Endodermal cell (in vitro differentiated cells): Measurements from ENCODE around the gene LRP5. TPM values are rescaled to one million over a fixed set of nuclear protein-coding genes. Genes with fewer than 3 reads are reported as not detected.

Experiments
- DNase-seq: peaks from one replicate; pipeline ENCODE4 v3.0.0-alpha.2; 2017
- H3K27ac ChIP-seq: 2 replicates; pipeline ENCODE4 v1.5.1; 2013; ENCODE audit warnings: mild to moderate bottlenecking, low read depth, low read length, moderate library complexity
- H3K27me3 ChIP-seq: 2 replicates; pipeline ENCODE4 v1.6.1; 2013; ENCODE audit warnings: mild to moderate bottlenecking, low read length, moderate library complexity; ENCODE audit not compliant: insufficient read depth, control insufficient read depth, poor library complexity, severe bottlenecking
- H3K36me3 ChIP-seq: 2 replicates; pipeline ENCODE4 v1.7.0; 2013; ENCODE audit warnings: mild to moderate bottlenecking, low read length, moderate library complexity; ENCODE audit not compliant: control insufficient read depth, insufficient read depth
- H3K4me1 ChIP-seq: one replicate; pipeline ENCODE4 v1.7.0; 2013; ENCODE audit warnings: low read length; ENCODE audit not compliant: control insufficient read depth, insufficient read depth
- H3K4me3 ChIP-seq: 2 replicates; pipeline ENCODE4 v1.5.1; 2013; ENCODE audit warnings: mild to moderate bottlenecking, low read length, moderate library complexity
- H3K9ac ChIP-seq: 2 replicates; pipeline ENCODE4 v1.6.1; 2013; ENCODE audit warnings: mild to moderate bottlenecking, low read length, moderate library complexity; ENCODE audit not compliant: poor library complexity, severe bottlenecking; ENCODE audit errors: extremely low read depth
- H3K9me3 ChIP-seq: 2 replicates; pipeline ENCODE4 v1.6.1; 2013; ENCODE audit warnings: mild to moderate bottlenecking, low read length, moderate library complexity; ENCODE audit not compliant: control insufficient read depth
- H3K27ac Mint-ChIP-seq: 2 replicates; pipeline ENCODE4 v1.8.0; 2020; ENCODE audit warnings: mixed read lengths
- H3K27me3 Mint-ChIP-seq: 2 replicates; pipeline ENCODE4 v1.8.0; 2021; ENCODE audit warnings: mild to moderate bottlenecking, mixed read lengths; ENCODE audit not compliant: insufficient read depth
- H3K36me3 Mint-ChIP-seq: 2 replicates; pipeline ENCODE4 v1.8.0; 2020; ENCODE audit warnings: low read depth, mixed read lengths
- H3K4me1 Mint-ChIP-seq: 2 replicates; pipeline ENCODE4 v1.8.0; 2020; ENCODE audit warnings: mixed read lengths
- H3K4me3 Mint-ChIP-seq: 2 replicates; pipeline ENCODE4 v1.8.0; 2020; ENCODE audit warnings: mild to moderate bottlenecking, moderate library complexity, mixed read lengths
- H3K9me3 Mint-ChIP-seq: 2 replicates; pipeline ENCODE4 v1.8.0; 2020; ENCODE audit warnings: mild to moderate bottlenecking, mixed read lengths
- WGBS, 2 experiments: methylation state at CpG; one replicate each; pipeline versions ENCODE4 v1.1.5 to v1.1.7; 2013; ENCODE audit warnings: missing lambda C conversion rate in 2 of 2, mixed read lengths in 1 of 2; ENCODE audit not compliant: insufficient coverage in 1 of 2, insufficient read length in 1 of 2; 5-methylcytosine and 5-hydroxymethylcytosine counted together
- long read RNA-seq, 4 experiments: library from polyadenylated mRNA in 2 of 4; library from RNA in 1 of 4; library from capped mRNA in 1 of 4; stranded (forward) in 3 of 4; unstranded in 1 of 4; transcript quantifications; one replicate each; pipeline ENCODE4 v2.0.0, GENCODE V29; 2020 to 2021; ENCODE audit warnings: inconsistent platforms in 1 of 4
- polyA plus RNA-seq, 2 experiments: library from polyadenylated mRNA; stranded (reverse); fragments of 50-300 nt; gene quantifications; one replicate each; pipeline ENCODE4 v1.2.3, GENCODE V29; 2013
- total RNA-seq, 2 donors: library from RNA; stranded (reverse); fragmentation: NEBNext Ultra II Directional in 1 of 2; extraction: Animal tissue kit (Norgen Biotek cat#: 25700) in 1 of 2; gene quantifications; 2 replicates in 1 of 2; 3 replicates in 1 of 2; pipeline ENCODE4 v1.2.1, GENCODE V29; 2021
- TF ChIP-seq, protein P1 (sequence below): fragments of 200-600 bp; sonication (generic); conservative IDR thresholded peaks from 2 replicates; pipeline ENCODE4 v1.5.0; 2021; ENCODE audit warnings: antibody characterized with exemption, mild to moderate bottlenecking

Gene LRP5
- total RNA-seq, result 10 to 100 TPM; 58.2 to 64.1 TPM
- polyA plus RNA-seq (2013, experiment 1 of 2), result 37.4 TPM
- polyA plus RNA-seq (2013, experiment 2 of 2), result 35.9 TPM
- long read RNA-seq, experiment 1, partial matches to known transcripts, result 15 of 25 reads
- long read RNA-seq, experiment 1, other reads (novel, unspliced or antisense), result 10 of 25 reads
- long read RNA-seq, experiment 2, full-length matches to known transcripts, result 31 of 61 reads
- long read RNA-seq, experiment 2, partial matches to known transcripts, result 17 of 61 reads
- long read RNA-seq, experiment 2, other reads (novel, unspliced or antisense), result 13 of 61 reads
- long read RNA-seq, experiment 3, full-length matches to known transcripts, result 2 of 12 reads
- long read RNA-seq, experiment 3, partial matches to known transcripts, result 6 of 12 reads
- long read RNA-seq, experiment 3, other reads (novel, unspliced or antisense), result 4 of 12 reads
- long read RNA-seq, experiment 4, result 0 reads

DNA sequence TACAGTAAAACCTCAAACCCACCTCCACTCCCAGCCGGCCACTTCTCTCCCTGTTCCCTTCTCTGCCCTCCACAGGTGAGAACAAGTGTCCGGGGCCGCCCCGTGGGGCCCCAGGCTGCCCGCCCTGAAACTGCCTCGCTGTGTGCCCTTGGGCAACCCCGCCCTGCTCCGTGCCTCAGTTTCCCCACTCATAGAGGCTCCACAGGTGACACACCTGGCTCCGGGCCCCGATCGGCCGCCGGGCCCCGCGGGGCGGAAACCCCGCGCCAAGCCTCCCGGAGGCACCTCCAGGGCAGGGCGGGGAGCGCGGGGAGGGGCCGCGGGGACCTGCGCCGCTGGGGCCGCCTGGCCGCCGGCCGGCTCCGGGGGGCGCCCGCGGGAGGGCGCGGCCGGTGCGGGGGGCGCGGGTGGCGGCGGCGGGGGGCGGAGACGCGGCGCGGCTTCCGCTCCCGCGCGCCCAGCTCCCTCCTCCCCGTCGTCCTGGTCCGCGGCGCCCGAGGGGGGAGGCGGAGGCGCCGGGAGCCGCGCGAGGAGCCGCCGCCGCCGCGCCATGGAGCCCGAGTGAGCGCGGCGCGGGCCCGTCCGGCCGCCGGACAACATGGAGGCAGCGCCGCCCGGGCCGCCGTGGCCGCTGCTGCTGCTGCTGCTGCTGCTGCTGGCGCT lies at the start of gene LRP5:
TSS of gene LRP5 (plus strand) at position 475 of the 663 bp plus-strand sequence. CDS start at position 599, 124 bp downstream.
- H3K27ac ChIP-seq, result peak within 1 kb of the TSS; percentile 36
- peak; percentile 58 for DNase-seq

DNA sequence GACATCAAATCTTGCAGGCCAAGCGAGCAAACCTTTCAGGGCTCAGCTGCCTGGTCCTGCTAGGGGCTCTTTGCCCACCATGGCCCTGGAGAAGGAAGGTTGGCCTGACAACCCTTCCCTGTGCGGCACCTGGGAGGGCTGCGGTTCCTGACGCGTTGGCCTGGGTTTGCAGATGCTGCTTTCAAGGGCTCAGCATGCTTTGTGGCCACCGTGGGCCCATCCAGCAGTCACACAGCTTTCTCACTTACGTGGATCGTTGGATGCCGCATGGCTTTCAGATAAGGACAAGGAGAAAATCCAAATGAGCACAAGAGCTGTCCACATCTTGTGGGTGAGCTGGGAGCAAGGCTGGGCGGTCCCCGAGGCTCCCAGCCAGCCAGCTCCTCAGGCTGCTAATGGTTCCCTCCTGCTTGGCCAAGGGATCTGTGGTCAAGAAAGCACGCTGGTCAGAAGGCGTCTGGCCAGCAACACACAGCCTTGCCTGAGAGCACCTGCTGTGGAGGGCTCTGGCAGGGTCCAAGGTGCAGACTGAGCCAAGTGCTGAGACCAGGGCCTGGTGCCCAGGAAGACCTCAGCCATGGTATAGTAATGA lies 48.9 kb upstream of the LRP5 start:
- 95 to 98% methylated on average over 11 to 13 of the region's 13 CpGs for WGBS, 2 experiments
- no peaks in the 10 kb centered on the region for H3K4me1 ChIP-seq
- H3K9me3 Mint-ChIP-seq, result no peaks in the 10 kb centered on the region
- no peaks in the 10 kb centered on the region for H3K27me3 Mint-ChIP-seq
- H3K9me3 ChIP-seq, result no peaks in the 10 kb centered on the region
- no peak overlapping the region for H3K4me3 Mint-ChIP-seq
- H3K36me3 Mint-ChIP-seq, result peaks cover 58% of the 10 kb centered on the region
- H3K27ac ChIP-seq, result no peak overlapping the region
- no peak for DNase-seq
- no peak overlapping the region for H3K9ac ChIP-seq
- H3K27me3 ChIP-seq, result no peaks in the 10 kb centered on the region
- H3K4me3 ChIP-seq, result no peak overlapping the region
- H3K4me1 Mint-ChIP-seq, result no peaks in the 10 kb centered on the region
- no peak overlapping the region for H3K27ac Mint-ChIP-seq
- H3K36me3 ChIP-seq, result peaks cover 57% of the 10 kb centered on the region
- TF ChIP-seq, protein P1, sequence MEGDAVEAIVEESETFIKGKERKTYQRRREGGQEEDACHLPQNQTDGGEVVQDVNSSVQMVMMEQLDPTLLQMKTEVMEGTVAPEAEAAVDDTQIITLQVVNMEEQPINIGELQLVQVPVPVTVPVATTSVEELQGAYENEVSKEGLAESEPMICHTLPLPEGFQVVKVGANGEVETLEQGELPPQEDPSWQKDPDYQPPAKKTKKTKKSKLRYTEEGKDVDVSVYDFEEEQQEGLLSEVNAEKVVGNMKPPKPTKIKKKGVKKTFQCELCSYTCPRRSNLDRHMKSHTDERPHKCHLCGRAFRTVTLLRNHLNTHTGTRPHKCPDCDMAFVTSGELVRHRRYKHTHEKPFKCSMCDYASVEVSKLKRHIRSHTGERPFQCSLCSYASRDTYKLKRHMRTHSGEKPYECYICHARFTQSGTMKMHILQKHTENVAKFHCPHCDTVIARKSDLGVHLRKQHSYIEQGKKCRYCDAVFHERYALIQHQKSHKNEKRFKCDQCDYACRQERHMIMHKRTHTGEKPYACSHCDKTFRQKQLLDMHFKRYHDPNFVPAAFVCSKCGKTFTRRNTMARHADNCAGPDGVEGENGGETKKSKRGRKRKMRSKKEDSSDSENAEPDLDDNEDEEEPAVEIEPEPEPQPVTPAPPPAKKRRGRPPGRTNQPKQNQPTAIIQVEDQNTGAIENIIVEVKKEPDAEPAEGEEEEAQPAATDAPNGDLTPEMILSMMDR, result no peak

More for the DNA sequence above, at the start of gene LRP5:
- Mint-ChIP-seq H3K4me3 (peak within 1 kb of the TSS; percentile 86), H3K9me3 (no peaks in the 10 kb centered on the region), H3K36me3 (peaks cover 2% of the 10 kb centered on the region), H3K27me3 (no peaks in the 10 kb centered on the region), H3K27ac (peak within 1 kb of the TSS; percentile 92), H3K4me1 (peaks cover 25% of the 10 kb centered on the region)
- TF ChIP-seq, protein P1, result no peak
- 9 to 22% methylated on average over 10 to 83 of the region's 85 CpGs for WGBS, 2 experiments
- H3K4me3 ChIP-seq, result peak within 1 kb of the TSS; percentile 96
- no peaks in the 10 kb centered on the region for H3K4me1 ChIP-seq
- no peaks in the 10 kb centered on the region for H3K36me3 ChIP-seq
- peak within 1 kb of the TSS; percentile 56 for H3K9ac ChIP-seq
- H3K27me3 ChIP-seq, result no peaks in the 10 kb centered on the region
- no peaks in the 10 kb centered on the region for H3K9me3 ChIP-seq

DNA sequence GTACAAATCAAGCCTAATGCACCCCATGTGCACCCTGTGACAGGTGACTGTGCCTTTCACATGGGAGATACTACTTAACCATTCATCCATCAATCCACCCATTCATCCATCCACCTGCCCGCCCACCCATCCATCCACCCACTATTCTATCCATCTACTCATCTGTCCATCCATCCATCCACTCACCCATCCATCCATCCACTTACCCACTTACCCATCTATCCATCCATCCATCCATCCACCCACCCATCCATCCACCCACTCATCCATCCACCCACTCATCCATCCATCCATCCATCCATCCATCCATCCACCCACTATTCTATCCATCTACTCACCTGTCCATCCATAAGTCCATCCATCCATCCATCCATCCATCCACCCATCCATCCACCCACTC lies 48.1 kb upstream of the LRP5 start:
- no peak overlapping the region for H3K4me3 Mint-ChIP-seq
- TF ChIP-seq, protein P1, result no peak
- no peaks in the 10 kb centered on the region for H3K9me3 ChIP-seq
- WGBS, 2 experiments, result 100% methylated on average over 1 of the region's 1 CpG
- H3K9me3 Mint-ChIP-seq, result no peaks in the 10 kb centered on the region
- H3K27ac ChIP-seq, result no peak overlapping the region
- H3K4me1 ChIP-seq, result no peaks in the 10 kb centered on the region
- H3K27ac Mint-ChIP-seq, result no peak overlapping the region
- no peaks in the 10 kb centered on the region for H3K27me3 Mint-ChIP-seq
- no peak overlapping the region for H3K4me3 ChIP-seq
- no peak overlapping the region for H3K9ac ChIP-seq
- no peaks in the 10 kb centered on the region for H3K27me3 ChIP-seq
- H3K4me1 Mint-ChIP-seq, result peaks cover 3% of the 10 kb centered on the region
- H3K36me3 Mint-ChIP-seq, result peaks cover 58% of the 10 kb centered on the region
- H3K36me3 ChIP-seq, result peaks cover 57% of the 10 kb centered on the region
- no peak for DNase-seq
